Activated CD8-positive, alpha-beta T cell treated with anti-CD3 and anti-CD28 coated beads for 36 hours (primary cell): ENCODE measurements around the gene ARFIP1. TPM values are rescaled to one million over a fixed set of nuclear protein-coding genes. Genes with fewer than 3 reads are reported as not detected.

Experiments
- ATAC-seq: fragments of 200-7000 bp; cut with Tn5 transposase; one replicate; pipeline ENCODE4 v1.10.0; 2021; ENCODE audit warnings: mild to moderate bottlenecking, moderate library complexity
- CTCF ChIA-PET: fragments of 350-600 bp; sonication (Branson Sonifier 250); formaldehyde crosslinking; loops from one replicate; lab custom pipeline; 2021; ENCODE audit warnings: antibody characterized with exemption; lab: Charles Lee
- POLR2A ChIA-PET: fragments of 350-600 bp; sonication (Branson Sonifier 250); formaldehyde crosslinking; loops from one replicate; lab custom pipeline; 2021; ENCODE audit warnings: antibody characterized with exemption; lab: Charles Lee
- DNase-seq: peaks from one replicate; pipeline ENCODE4 v3.0.0-alpha.2; 2020
- H3K27ac Mint-ChIP-seq: one replicate; pipeline ENCODE4 v1.8.0; 2021; ENCODE audit warnings: mild to moderate bottlenecking, mixed read lengths
- H3K27me3 Mint-ChIP-seq: one replicate; pipeline ENCODE4 v1.8.0; 2021; ENCODE audit warnings: mixed read lengths
- H3K36me3 Mint-ChIP-seq: one replicate; pipeline ENCODE4 v1.8.0; 2021; ENCODE audit warnings: low read depth, mixed read lengths
- H3K4me1 Mint-ChIP-seq: one replicate; pipeline ENCODE4 v1.8.0; 2021; ENCODE audit warnings: low read depth, mixed read lengths
- H3K4me3 Mint-ChIP-seq: one replicate; pipeline ENCODE4 v1.8.0; 2021; ENCODE audit warnings: mild to moderate bottlenecking, moderate library complexity, mixed read lengths
- H3K9me3 Mint-ChIP-seq: one replicate; pipeline ENCODE4 v1.8.0; 2021; ENCODE audit warnings: mixed read lengths
- intact Hi-C: fragments of 100-400 bp; cut with micrococcal nuclease; formaldehyde crosslinking; loops from one replicate; pipeline ENCODE4 v1.10.0; 2022
- total RNA-seq, 2 experiments: library from RNA; stranded (reverse); gene quantifications; one replicate each; pipeline ENCODE4 v1.2.3, GENCODE V29; 2021
- TF ChIP-seq, protein P1 (sequence below): fragments of 200-600 bp; IDR thresholded peaks from one replicate; pipeline ENCODE4 v1.8.0; 2022; ENCODE audit warnings: antibody characterized with exemption, mild to moderate bottlenecking

Gene ARFIP1
- total RNA-seq, 2 experiments from 2014 or later: 7.2 to 8.9 TPM

- H3K27me3 Mint-ChIP-seq: peaks cover 8% of the 10 kb centered on the region
- no peaks in the 10 kb centered on the region for H3K4me1 Mint-ChIP-seq
- DNase-seq: no peak
- no peak overlapping the region for H3K27ac Mint-ChIP-seq
- POLR2A ChIA-PET: interaction anchor here (0.6 kb wide), 1 partner anchor 142 kb away, joined by 3 read pairs; no protein-coding TSS in a partner anchor
- CTCF ChIA-PET: no interaction called here
- H3K9me3 Mint-ChIP-seq: no peaks in the 10 kb centered on the region
- ATAC-seq: no peak
- no peaks in the 10 kb centered on the region for H3K36me3 Mint-ChIP-seq
- TF ChIP-seq, protein P1, sequence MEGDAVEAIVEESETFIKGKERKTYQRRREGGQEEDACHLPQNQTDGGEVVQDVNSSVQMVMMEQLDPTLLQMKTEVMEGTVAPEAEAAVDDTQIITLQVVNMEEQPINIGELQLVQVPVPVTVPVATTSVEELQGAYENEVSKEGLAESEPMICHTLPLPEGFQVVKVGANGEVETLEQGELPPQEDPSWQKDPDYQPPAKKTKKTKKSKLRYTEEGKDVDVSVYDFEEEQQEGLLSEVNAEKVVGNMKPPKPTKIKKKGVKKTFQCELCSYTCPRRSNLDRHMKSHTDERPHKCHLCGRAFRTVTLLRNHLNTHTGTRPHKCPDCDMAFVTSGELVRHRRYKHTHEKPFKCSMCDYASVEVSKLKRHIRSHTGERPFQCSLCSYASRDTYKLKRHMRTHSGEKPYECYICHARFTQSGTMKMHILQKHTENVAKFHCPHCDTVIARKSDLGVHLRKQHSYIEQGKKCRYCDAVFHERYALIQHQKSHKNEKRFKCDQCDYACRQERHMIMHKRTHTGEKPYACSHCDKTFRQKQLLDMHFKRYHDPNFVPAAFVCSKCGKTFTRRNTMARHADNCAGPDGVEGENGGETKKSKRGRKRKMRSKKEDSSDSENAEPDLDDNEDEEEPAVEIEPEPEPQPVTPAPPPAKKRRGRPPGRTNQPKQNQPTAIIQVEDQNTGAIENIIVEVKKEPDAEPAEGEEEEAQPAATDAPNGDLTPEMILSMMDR: no peak
- H3K4me3 Mint-ChIP-seq: no peak overlapping the region
- intact Hi-C loops: no loop called here
Observed at GRCh38 chr4:152946446-152946845, 166.7 kb downstream of the ARFIP1 start.

DNA sequence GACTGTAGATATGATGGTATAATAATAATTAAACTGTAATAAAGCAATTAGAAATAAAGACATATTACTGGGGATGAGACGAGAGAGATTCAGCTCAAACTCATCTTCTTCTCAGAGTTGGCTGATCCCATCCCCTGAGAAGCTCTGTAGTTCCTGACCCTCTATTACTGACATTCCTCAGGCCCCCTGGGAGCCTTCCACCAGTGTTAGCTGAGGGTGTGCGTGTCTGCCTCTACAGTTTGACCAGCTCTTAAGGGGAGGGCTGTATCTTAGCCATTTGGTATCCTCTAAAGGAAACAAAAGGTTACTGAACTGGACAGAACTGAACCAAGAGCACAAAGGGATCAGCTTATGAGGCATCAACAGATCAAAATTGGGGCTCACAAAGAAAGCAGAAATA lies 167.6 kb downstream of the ARFIP1 start:
- no peaks in the 10 kb centered on the region for H3K36me3 Mint-ChIP-seq
- intact Hi-C loops: no loop called here
- no peaks in the 10 kb centered on the region for H3K9me3 Mint-ChIP-seq
- TF ChIP-seq, protein P1: no peak
- peaks cover 8% of the 10 kb centered on the region for H3K27me3 Mint-ChIP-seq
- H3K4me3 Mint-ChIP-seq: no peak overlapping the region
- CTCF ChIA-PET: no interaction called here
- no peaks in the 10 kb centered on the region for H3K4me1 Mint-ChIP-seq
- DNase-seq (no peak), ATAC-seq (no peak)
- H3K27ac Mint-ChIP-seq: no peak overlapping the region
- POLR2A ChIA-PET: no interaction called here

DNA sequence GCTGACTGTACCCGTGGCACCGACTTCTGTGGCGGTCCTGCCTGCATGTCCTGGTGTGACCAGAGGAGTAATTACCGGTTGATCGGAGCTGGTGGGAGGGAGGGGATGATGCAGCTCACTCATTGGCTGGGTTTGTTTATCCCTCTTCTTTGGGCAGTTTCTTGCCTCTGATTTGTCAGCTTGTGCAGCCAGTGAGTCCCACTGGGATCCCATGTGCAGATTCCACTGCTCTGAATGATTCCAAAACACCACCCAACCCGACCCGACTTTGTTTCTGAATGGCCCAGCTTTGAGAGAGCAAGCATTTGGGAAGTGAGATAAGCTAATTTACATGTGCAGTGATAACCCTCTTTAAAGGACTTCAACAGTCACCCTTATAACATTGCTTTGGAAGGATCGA lies 170.2 kb downstream of the ARFIP1 start:
- no peak overlapping the region for H3K27ac Mint-ChIP-seq
- intact Hi-C loops: no loop called here
- ATAC-seq: no peak
- no peaks in the 10 kb centered on the region for H3K9me3 Mint-ChIP-seq
- peaks cover 8% of the 10 kb centered on the region for H3K27me3 Mint-ChIP-seq
- no peaks in the 10 kb centered on the region for H3K36me3 Mint-ChIP-seq
- no peaks in the 10 kb centered on the region for H3K4me1 Mint-ChIP-seq
- ChIA-PET CTCF (interaction anchor here (0.7 to 1.4 kb wide), 3 partner anchors 15 to 133 kb away, joined by 3 to 4 read pairs (median 3); no protein-coding TSS in a partner anchor), POLR2A (interaction anchor here (1.3 kb wide), 1 partner anchor 11 kb away, joined by 4 read pairs; no protein-coding TSS in a partner anchor)
- no peak overlapping the region for H3K4me3 Mint-ChIP-seq
- TF ChIP-seq, protein P1: no peak
- DNase-seq: no peak

- CTCF ChIA-PET: interaction anchor here (1.2 to 1.4 kb wide), 2 partner anchors 16 to 133 kb away, joined by 3 to 4 read pairs; no protein-coding TSS in a partner anchor
- TF ChIP-seq, protein P1: no peak
Observed at GRCh38 chr4:152950402-152951274, 170.9 kb downstream of the ARFIP1 start.

GRCh38 chr4:152951348-152951747 lies 171.6 kb downstream of the ARFIP1 start:
- Mint-ChIP-seq H3K27ac (no peak overlapping the region), H3K4me1 (no peaks in the 10 kb centered on the region), H3K4me3 (no peak overlapping the region), H3K9me3 (no peaks in the 10 kb centered on the region), H3K36me3 (no peaks in the 10 kb centered on the region), H3K27me3 (peaks cover 8% of the 10 kb centered on the region)
- ATAC-seq: no peak
- ChIA-PET POLR2A (no interaction called here), CTCF (no interaction called here)
- no peak for DNase-seq
- intact Hi-C loops: no loop called here
- TF ChIP-seq, protein P1: no peak

More at GRCh38 chr4:152950402-152951274, 170.9 kb downstream of the ARFIP1 start:
- Mint-ChIP-seq H3K9me3 (no peaks in the 10 kb centered on the region), H3K4me3 (no peak overlapping the region), H3K4me1 (no peaks in the 10 kb centered on the region), H3K36me3 (no peaks in the 10 kb centered on the region), H3K27ac (no peak overlapping the region), H3K27me3 (peaks cover 8% of the 10 kb centered on the region)
- DNase-seq: no peak
- POLR2A ChIA-PET: interaction anchor here (1.3 kb wide), 1 partner anchor 12 kb away, joined by 4 read pairs; no protein-coding TSS in a partner anchor
- no peak for ATAC-seq
- intact Hi-C loops: no loop called here
